Activated CD8-positive, alpha-beta memory T cell treated with anti-CD3 and anti-CD28 coated beads, Interleukin-2, amount 50 U/mL, for 48 hours (primary cell): ENCODE measurements around the gene ZMYND15.

Experiments
- DNase-seq: peaks from one replicate; pipeline ENCODE4 v3.0.0-alpha.2; 2020

Gene ZMYND15

GRCh38 chr17:4743898-4744297 lies 4.3 kb downstream of the ZMYND15 start:
- DNase-seq = no peak

- DNase-seq = no peak
These were observed 5.7 kb downstream of the ZMYND15 start for GRCh38 chr17:4744999-4745969.

GRCh38 chr17:4747847-4748246 lies 8.2 kb downstream of the ZMYND15 start:
- no peak for DNase-seq

GRCh38 chr17:4748686-4749085 lies 9.1 kb downstream of the ZMYND15 start:
- DNase-seq = no peak

GRCh38 chr17:4750606-4751005 lies 11.0 kb downstream of the ZMYND15 start:
- DNase-seq = no peak

- no peak for DNase-seq
These were observed 12.3 kb downstream of the ZMYND15 start for GRCh38 chr17:4751932-4752331.

- no peak for DNase-seq
These were observed 13.8 kb downstream of the ZMYND15 start for GRCh38 chr17:4753392-4753791.

GRCh38 chr17:4759776-4760236 lies 20.2 kb downstream of the ZMYND15 start:
- no peak for DNase-seq

- no peak for DNase-seq
These were observed 25.0 kb downstream of the ZMYND15 start for GRCh38 chr17:4764595-4764994.

GRCh38 chr17:4766201-4766600 lies 26.6 kb downstream of the ZMYND15 start:
- no peak for DNase-seq

GRCh38 chr17:4766723-4767122 lies 27.1 kb downstream of the ZMYND15 start:
- DNase-seq = no peak

GRCh38 chr17:4768298-4768697 lies 28.7 kb downstream of the ZMYND15 start:
- DNase-seq = no peak

- DNase-seq = no peak
These were observed 30.0 kb downstream of the ZMYND15 start for GRCh38 chr17:4769628-4770027.

GRCh38 chr17:4771519-4772234 lies 32.0 kb downstream of the ZMYND15 start, which contains the start of gene TM4SF5:
Gene TM4SF5, plus strand, starts transcription at chr17:4771886. Its CDS starts 37 bp downstream, at chr17:4771923.
- no peak for DNase-seq

- DNase-seq = no peak
These were observed 32.6 kb downstream of the ZMYND15 start for GRCh38 chr17:4772235-4772613.

- DNase-seq = no peak
These were observed 38.5 kb downstream of the ZMYND15 start for GRCh38 chr17:4777969-4778760.

- DNase-seq = no peak
These were observed 40.8 kb downstream of the ZMYND15 start for GRCh38 chr17:4780325-4780955.

GRCh38 chr17:4782652-4783051 lies 43.0 kb downstream of the ZMYND15 start:
- no peak for DNase-seq

GRCh38 chr17:4785311-4786105 lies 45.9 kb downstream of the ZMYND15 start:
- no peak for DNase-seq

GRCh38 chr17:4786106-4786511 lies 46.5 kb downstream of the ZMYND15 start, which contains the start of gene VMO1:
Gene VMO1, minus strand, starts transcription at chr17:4786364. Its CDS starts 12 bp downstream, at chr17:4786352.
- no peak for DNase-seq

GRCh38 chr17:4786516-4786915 lies 46.9 kb downstream of the ZMYND15 start:
- DNase-seq = no peak
